ENCODE measurements around the gene VPS37B. TPM values are rescaled to one million over a fixed set of nuclear protein-coding genes. Genes with fewer than 3 reads are reported as not detected.

The VPS37B gene
- total RNA-seq, 1 experiment from 2014 or later: not detected

DNA sequence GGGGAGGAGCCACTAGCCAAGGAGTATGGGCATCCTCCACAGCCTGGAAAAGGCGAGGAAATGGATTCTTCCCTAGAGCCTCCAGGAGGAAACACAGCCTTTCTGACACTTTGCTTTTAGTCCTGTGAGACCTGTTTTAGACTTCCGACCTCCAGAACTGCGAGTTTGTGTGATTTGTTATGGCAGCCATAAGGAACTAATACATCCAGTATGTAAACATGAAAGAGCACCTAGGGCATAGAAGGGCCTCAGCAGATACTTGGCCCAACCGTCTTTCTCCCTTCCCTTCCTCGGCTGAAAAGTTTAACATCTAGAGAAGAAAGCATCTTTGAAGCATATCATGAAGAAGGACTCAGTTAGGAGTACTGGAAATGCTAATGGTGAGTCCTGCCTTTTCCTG is 57.1 kb downstream of the VPS37B start:
- Histone ChIP-seq H3K27me3 (ENCODE audit: low read length) (no peaks in the 10 kb centered on the region), H3K9me2 (replicated peaks; ENCODE audit: insufficient read depth, low read length) (no peaks in the 10 kb centered on the region), H3K4me2 (ENCODE audit: low read depth, low read length, poor library complexity, severe bottlenecking) (no peak overlapping the region), H3K36me3 (ENCODE audit: insufficient read depth, low read length) (no peaks in the 10 kb centered on the region), H3K4me3 (ENCODE audit: low read length) (no peak overlapping the region), H3K9me3 (ENCODE audit: low read length) (no peaks in the 10 kb centered on the region), H4K20me1 (ENCODE audit: insufficient read depth, low read depth, low read length) (peaks cover 31% of the 10 kb centered on the region), H3K4me1 (ENCODE audit: low read length) (peaks cover 30% of the 10 kb centered on the region), H3K79me2 (ENCODE audit: low read length) (no peaks in the 10 kb centered on the region), H3K9ac (ENCODE audit: low read length) (no peak overlapping the region), H2AFZ (ENCODE audit: low read length) (no peak overlapping the region), H3K27ac (ENCODE audit: low read length) (no peak overlapping the region)
- no peak for DNase-seq

DNA sequence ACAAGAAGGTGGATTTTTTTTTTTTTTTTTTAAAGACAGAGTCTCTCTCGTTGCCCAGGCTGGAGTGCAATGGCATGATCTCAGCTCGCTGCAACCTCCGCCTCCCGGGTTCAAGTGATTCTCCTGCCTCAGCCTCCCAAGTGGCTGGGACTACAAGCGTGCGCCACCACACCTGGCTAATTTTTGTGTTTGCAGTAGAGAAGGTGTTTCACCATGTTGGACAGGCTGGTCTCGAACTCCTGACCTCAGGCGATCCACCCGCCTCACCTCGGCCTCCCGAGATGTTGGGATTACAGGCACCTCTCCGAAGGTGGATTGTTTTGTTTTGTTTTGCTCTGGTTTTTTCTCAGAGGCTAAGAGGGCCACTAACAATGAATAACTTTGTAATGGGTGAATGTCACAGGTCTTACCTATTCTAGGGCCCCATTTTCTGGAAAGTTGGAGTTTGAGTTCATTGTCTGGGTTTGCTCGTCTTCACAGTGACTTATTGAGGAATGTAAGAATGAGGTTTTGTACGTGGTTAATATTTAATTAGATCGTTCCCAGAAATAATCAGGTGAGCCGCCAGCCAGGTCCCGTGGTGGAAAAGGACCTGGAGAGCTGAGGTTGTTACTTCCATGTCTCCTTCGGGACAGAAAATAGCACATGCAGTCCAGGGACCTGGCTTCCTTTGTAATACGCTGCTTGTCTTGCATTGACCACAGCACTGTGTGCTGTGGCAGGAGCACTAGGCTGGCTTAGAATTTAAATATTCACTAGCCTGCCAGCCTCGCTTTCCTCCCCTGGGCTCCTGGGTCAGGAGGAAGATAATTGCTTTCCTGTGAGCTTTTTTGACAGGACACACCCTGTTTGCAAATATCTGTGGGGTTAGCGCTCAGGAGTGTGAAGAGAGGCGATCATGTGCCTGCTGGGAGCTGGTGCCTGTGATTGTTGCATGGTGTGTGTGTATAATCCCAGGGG is 58.3 kb downstream of the VPS37B start:
- H3K79me2 ChIP-seq (ENCODE audit: low read length): no peaks in the 10 kb centered on the region
- peak overlapping the region; percentile 99 for H3K4me2 ChIP-seq (ENCODE audit: low read depth, low read length, poor library complexity, severe bottlenecking)
- peak overlapping the region; percentile 82; the same call in 1 of the 2 replicates for H3K4me3 ChIP-seq (ENCODE audit: low read length)

DNA sequence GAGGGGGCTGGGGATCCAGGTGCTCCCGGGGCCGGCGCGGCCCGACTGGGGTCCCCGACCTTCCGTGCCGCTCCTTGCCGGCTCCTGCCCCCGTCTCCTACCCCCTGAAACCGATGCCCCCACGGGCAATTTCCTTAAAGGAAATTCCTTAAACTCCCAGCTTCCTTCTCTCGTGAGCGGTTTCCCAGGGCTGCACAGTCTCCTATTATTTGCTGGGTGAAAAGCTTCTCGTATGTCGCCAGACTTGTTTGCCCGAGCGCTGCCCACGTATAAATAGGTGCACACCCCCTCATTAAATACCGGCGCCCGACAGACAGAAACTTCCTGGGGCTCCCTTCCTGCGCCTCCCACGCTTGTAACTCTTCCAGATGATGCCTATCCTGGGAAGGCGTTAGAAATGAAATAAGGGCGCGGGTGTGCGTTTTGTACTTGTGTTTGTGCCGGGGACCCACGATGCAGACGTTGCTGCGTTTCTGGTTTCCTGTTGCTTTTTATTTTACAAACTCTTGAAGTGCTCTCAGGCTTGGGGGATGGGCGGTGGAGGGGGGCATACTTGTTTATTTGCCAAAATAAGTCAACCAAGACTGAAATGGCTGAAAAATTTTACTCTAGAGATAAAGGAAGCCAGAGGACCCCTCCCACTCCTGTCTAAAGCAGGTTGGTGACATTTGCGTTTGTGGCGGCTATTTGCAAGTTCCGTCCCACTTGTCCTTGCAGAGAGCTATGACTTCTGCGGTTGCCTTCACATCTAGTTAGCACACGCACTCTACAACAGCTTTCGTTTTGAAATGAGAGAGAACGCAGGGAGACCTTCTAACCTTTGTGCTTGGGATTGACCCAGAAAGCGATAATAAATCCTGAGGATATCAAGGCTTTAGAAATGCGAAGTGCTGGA is 59.6 kb downstream of the VPS37B start:
- peak overlapping the region; percentile 24 for H2AFZ ChIP-seq (ENCODE audit: low read length)
- H3K4me1 ChIP-seq (ENCODE audit: low read length): peaks cover 30% of the 10 kb centered on the region

More for the DNA sequence above, 58.3 kb downstream of the VPS37B start:
- H3K9ac ChIP-seq (ENCODE audit: low read length): no peak overlapping the region
- H3K9me2 ChIP-seq (replicated peaks; ENCODE audit: insufficient read depth, low read length): no peaks in the 10 kb centered on the region
- H2AFZ ChIP-seq (ENCODE audit: low read length): no peak overlapping the region
- no peaks in the 10 kb centered on the region for H3K36me3 ChIP-seq (ENCODE audit: insufficient read depth, low read length)
- DNase-seq: no peak
- H3K27me3 ChIP-seq (ENCODE audit: low read length): no peaks in the 10 kb centered on the region
- peaks cover 30% of the 10 kb centered on the region for H3K4me1 ChIP-seq (ENCODE audit: low read length)
- no peaks in the 10 kb centered on the region for H3K9me3 ChIP-seq (ENCODE audit: low read length)
- H3K27ac ChIP-seq (ENCODE audit: low read length): no peak overlapping the region
- peaks cover 31% of the 10 kb centered on the region for H4K20me1 ChIP-seq (ENCODE audit: insufficient read depth, low read depth, low read length)

DNA sequence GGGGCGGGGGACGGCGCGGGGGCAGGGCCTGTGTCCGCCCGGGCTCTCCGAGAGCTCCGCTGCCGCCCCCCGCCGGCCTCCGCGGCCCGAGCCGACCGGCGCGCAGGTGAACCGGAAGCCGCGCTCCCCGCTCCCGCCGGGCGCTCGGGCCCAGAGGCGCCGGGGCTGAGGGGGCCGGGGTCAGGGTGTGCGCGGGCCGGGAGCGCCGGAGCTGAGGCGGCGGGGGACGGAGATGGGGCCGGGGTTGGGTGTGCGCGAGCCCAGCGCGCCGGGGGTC is 60.2 kb downstream of the VPS37B start:
- H3K79me2 ChIP-seq (ENCODE audit: low read length): no peaks in the 10 kb centered on the region
- peaks cover 30% of the 10 kb centered on the region for H3K4me1 ChIP-seq (ENCODE audit: low read length)
- peak overlapping the region; percentile 99 for H3K4me2 ChIP-seq (ENCODE audit: low read depth, low read length, poor library complexity, severe bottlenecking)
- H3K36me3 ChIP-seq (ENCODE audit: insufficient read depth, low read length): no peaks in the 10 kb centered on the region
- peak overlapping the region; percentile 82 for H3K4me3 ChIP-seq (ENCODE audit: low read length)
- peak overlapping the region; percentile 73 for H3K9ac ChIP-seq (ENCODE audit: low read length)
- H3K9me3 ChIP-seq (ENCODE audit: low read length): no peaks in the 10 kb centered on the region
- H4K20me1 ChIP-seq (ENCODE audit: insufficient read depth, low read depth, low read length): peaks cover 22% of the 10 kb centered on the region
- peak overlapping the region; percentile 24; the same call in 1 of the 2 replicates for H2AFZ ChIP-seq (ENCODE audit: low read length)
- H3K27me3 ChIP-seq (ENCODE audit: low read length): no peaks in the 10 kb centered on the region
- H3K9me2 ChIP-seq (replicated peaks; ENCODE audit: insufficient read depth, low read length): no peaks in the 10 kb centered on the region
- peak; percentile 64 for DNase-seq
- no peak overlapping the region for H3K27ac ChIP-seq (ENCODE audit: low read length)

More for the DNA sequence above, 59.6 kb downstream of the VPS37B start:
- Histone ChIP-seq H3K9me2 (replicated peaks; ENCODE audit: insufficient read depth, low read length) (no peaks in the 10 kb centered on the region), H3K36me3 (ENCODE audit: insufficient read depth, low read length) (no peaks in the 10 kb centered on the region), H3K9me3 (ENCODE audit: low read length) (no peaks in the 10 kb centered on the region), H3K4me3 (ENCODE audit: low read length) (peak overlapping the region; percentile 82), H3K4me2 (ENCODE audit: low read depth, low read length, poor library complexity, severe bottlenecking) (peak overlapping the region; percentile 99), H3K79me2 (ENCODE audit: low read length) (no peaks in the 10 kb centered on the region), H3K27ac (ENCODE audit: low read length) (no peak overlapping the region), H3K9ac (ENCODE audit: low read length) (peak overlapping the region; percentile 73), H4K20me1 (ENCODE audit: insufficient read depth, low read depth, low read length) (peaks cover 22% of the 10 kb centered on the region), H3K27me3 (ENCODE audit: low read length) (no peaks in the 10 kb centered on the region)
- DNase-seq: peak; percentile 67

DNA sequence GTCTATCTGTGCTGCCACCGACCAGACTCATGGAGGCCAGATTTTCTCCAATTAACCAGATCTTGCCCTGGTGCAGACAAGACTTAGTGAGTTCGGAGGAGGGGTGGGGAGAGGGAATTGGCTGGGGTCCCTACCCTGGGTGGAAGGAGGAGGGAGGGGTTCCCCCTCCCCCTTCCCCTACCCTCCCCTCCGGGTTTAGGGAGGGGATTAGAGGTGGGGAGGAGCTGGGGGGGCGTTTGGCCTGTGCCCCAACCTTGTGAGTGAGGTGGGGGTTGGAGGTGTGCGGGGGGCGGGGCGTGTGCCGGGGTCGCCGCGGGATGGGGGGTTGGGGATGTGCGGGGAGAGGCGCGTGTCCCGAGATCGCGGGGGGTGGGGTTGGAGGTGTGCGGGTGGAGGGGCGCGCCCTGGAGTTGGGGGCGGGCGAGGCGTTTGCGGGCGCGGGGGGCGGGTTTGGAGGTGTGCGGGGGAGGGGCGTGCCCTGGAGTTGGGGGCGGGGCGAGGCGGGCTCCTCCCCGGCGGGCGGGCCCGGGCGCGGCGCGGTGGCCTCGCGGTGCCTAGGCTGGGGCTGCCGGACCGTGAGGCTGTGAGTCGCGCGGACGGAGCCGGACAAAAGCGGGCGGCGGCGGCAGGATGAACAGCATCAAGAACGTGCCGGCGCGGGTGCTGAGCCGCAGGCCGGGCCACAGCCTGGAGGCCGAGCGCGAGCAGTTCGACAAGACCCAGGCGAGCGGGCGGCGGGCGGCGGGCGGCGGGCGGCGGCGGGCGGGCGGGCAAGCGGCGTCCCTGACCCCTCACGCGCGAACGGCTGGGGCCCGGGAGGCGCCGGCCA is 60.8 kb downstream of the VPS37B start, which contains the start of gene HIP1R:
Gene HIP1R, plus strand, starts transcription at position 537 of the 829 bp plus-strand sequence. Its CDS starts 94 bp downstream, at position 631.
- no peaks in the 10 kb centered on the region for H3K36me3 ChIP-seq (ENCODE audit: insufficient read depth, low read length)
- H3K79me2 ChIP-seq (ENCODE audit: low read length): no peaks in the 10 kb centered on the region
- H3K4me3 ChIP-seq (ENCODE audit: low read length): peak within 1 kb of the TSS; percentile 82
- peak within 1 kb of the TSS; percentile 73 for H3K9ac ChIP-seq (ENCODE audit: low read length)
- H2AFZ ChIP-seq (ENCODE audit: low read length): peak within 1 kb of the TSS; percentile 72
- DNase-seq: peak; percentile 76
- H3K4me2 ChIP-seq (ENCODE audit: low read depth, low read length, poor library complexity, severe bottlenecking): peak within 1 kb of the TSS; percentile 99
- peaks cover 22% of the 10 kb centered on the region for H4K20me1 ChIP-seq (ENCODE audit: insufficient read depth, low read depth, low read length)
- no peaks in the 10 kb centered on the region for H3K9me3 ChIP-seq (ENCODE audit: low read length)
- no peaks in the 10 kb centered on the region for H3K9me2 ChIP-seq (replicated peaks; ENCODE audit: insufficient read depth, low read length)
- H3K27ac ChIP-seq (ENCODE audit: low read length): no peak within 1 kb of the TSS
- H3K4me1 ChIP-seq (ENCODE audit: low read length): peaks cover 30% of the 10 kb centered on the region
- H3K27me3 ChIP-seq (ENCODE audit: low read length): no peaks in the 10 kb centered on the region

DNA sequence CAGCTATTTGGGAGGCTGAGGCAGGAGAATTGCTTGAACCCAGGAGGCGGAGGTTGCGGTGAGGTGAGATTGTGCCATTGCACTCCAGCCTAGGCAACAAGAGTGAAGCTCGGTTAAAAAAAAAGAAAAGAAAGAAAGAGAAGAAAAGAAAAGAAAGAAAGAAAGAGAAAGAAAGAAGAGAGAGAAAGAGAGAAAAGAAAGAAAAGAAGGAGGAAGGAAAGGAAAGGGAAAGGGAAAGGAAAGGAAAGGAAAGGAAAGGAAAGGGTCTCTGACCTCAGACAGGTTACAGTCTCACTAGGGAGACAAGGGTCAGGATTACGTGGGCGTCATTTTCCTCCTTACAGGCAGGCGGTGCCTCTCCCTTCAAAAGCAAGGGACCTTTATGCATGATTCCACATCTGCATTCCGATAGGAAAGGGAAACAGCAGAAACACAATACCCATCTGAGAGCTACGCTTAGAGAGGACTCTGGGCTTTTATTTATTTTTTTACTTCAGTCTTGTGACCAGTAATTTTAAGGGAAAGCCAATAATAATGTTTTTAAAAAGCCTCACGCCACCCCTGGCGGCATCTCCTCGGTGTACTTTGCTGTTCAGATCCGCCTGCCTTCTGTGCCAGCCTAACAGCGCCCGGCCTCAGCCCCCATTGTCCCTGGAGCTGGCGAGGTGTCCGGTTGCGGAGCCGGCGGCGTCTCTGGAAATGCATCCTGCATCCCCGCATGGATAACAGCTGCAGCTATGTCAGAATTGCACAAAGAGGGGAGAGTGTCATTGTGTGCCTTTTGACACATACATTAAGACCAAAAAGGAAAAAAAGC is 61.6 kb downstream of the VPS37B start:
- peaks cover 14% of the 10 kb centered on the region for H4K20me1 ChIP-seq (ENCODE audit: insufficient read depth, low read depth, low read length)
- no peak overlapping the region for H3K27ac ChIP-seq (ENCODE audit: low read length)
- H3K27me3 ChIP-seq (ENCODE audit: low read length): no peaks in the 10 kb centered on the region
- peaks cover 30% of the 10 kb centered on the region for H3K4me1 ChIP-seq (ENCODE audit: low read length)
- DNase-seq: peak; percentile 55
- peak overlapping the region; percentile 72 for H2AFZ ChIP-seq (ENCODE audit: low read length)
- H3K9me3 ChIP-seq (ENCODE audit: low read length): no peaks in the 10 kb centered on the region
- no peaks in the 10 kb centered on the region for H3K9me2 ChIP-seq (replicated peaks; ENCODE audit: insufficient read depth, low read length)
- H3K79me2 ChIP-seq (ENCODE audit: low read length): no peaks in the 10 kb centered on the region
- H3K36me3 ChIP-seq (ENCODE audit: insufficient read depth, low read length): no peaks in the 10 kb centered on the region
- peak overlapping the region; percentile 60 for H3K4me3 ChIP-seq (ENCODE audit: low read length)
- H3K4me2 ChIP-seq (ENCODE audit: low read depth, low read length, poor library complexity, severe bottlenecking): peak overlapping the region; percentile 66
- H3K9ac ChIP-seq (ENCODE audit: low read length): peak overlapping the region; percentile 52

DNA sequence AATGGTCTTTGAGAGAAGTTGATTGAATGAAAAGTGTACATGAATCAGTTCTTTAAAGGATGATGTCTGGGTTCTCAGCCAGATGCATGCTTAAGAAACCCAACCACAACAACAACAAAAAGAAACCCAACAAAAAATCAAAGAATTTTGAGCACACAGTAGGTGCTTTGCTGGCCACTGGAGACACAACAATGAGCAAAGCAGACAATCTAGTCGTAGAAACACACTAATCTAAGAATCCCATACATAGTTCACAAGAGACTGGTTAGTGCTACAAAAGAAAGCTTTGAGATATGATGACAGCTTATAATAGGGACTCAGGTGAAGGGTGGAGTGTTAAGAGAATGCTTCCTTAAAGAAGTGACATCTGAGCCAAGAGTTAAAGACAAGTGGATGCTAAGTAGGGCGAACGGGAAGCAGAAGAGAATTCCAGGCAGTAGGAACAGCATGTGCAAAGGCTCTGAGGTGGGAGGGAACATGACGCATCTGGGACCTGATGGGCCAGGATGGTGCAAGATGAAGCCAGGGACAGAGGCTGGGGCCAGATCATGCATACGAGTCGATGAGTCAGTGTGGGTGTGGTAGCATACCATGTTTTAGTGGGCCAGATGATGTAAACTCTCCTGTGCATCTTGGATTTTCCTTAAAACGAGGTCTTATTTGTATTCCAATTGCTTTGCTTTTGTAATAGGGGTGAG is 65.3 kb downstream of the VPS37B start:
- H3K4me1 ChIP-seq (ENCODE audit: low read length): peaks cover 28% of the 10 kb centered on the region
- H4K20me1 ChIP-seq (ENCODE audit: insufficient read depth, low read depth, low read length): no peaks in the 10 kb centered on the region
- H3K36me3 ChIP-seq (ENCODE audit: insufficient read depth, low read length): no peaks in the 10 kb centered on the region
- H3K27ac ChIP-seq (ENCODE audit: low read length): no peak overlapping the region
- no peak overlapping the region for H3K4me3 ChIP-seq (ENCODE audit: low read length)
- H3K4me2 ChIP-seq (ENCODE audit: low read depth, low read length, poor library complexity, severe bottlenecking): no peak overlapping the region
- H3K79me2 ChIP-seq (ENCODE audit: low read length): no peaks in the 10 kb centered on the region
- H3K27me3 ChIP-seq (ENCODE audit: low read length): no peaks in the 10 kb centered on the region
- no peaks in the 10 kb centered on the region for H3K9me3 ChIP-seq (ENCODE audit: low read length)
- H2AFZ ChIP-seq (ENCODE audit: low read length): no peak overlapping the region
- no peak overlapping the region for H3K9ac ChIP-seq (ENCODE audit: low read length)
- no peaks in the 10 kb centered on the region for H3K9me2 ChIP-seq (replicated peaks; ENCODE audit: insufficient read depth, low read length)
- DNase-seq: no peak

Data from Karpas-422 (cell line).